T-helper 1 cell treated with Interleukin-12 subunit alpha and Interleukin-12 subunit beta and Interleukin-4 antibody, amounts not matched to agents 30 μg/mL and 1 μg/mL, for 36 hours (primary cell): ENCODE results near the gene IP6K3.

Experiments used
- H3K27ac Mint-ChIP-seq: one replicate; pipeline ENCODE4 v1.8.0; 2021; ENCODE audit warnings: mild to moderate bottlenecking, mixed read lengths
- H3K27me3 Mint-ChIP-seq: one replicate; pipeline ENCODE4 v1.8.0; 2021; ENCODE audit warnings: low read depth, mixed read lengths
- H3K36me3 Mint-ChIP-seq: one replicate; pipeline ENCODE4 v1.8.0; 2021; ENCODE audit warnings: low read depth, mixed read lengths
- H3K4me1 Mint-ChIP-seq: one replicate; pipeline ENCODE4 v1.8.0; 2021; ENCODE audit warnings: low read depth, mixed read lengths
- H3K4me3 Mint-ChIP-seq: one replicate; pipeline ENCODE4 v1.8.0; 2021; ENCODE audit warnings: mild to moderate bottlenecking, moderate library complexity, mixed read lengths
- H3K9me3 Mint-ChIP-seq: one replicate; pipeline ENCODE4 v1.8.0; 2021; ENCODE audit warnings: mixed read lengths

Gene IP6K3

DNA sequence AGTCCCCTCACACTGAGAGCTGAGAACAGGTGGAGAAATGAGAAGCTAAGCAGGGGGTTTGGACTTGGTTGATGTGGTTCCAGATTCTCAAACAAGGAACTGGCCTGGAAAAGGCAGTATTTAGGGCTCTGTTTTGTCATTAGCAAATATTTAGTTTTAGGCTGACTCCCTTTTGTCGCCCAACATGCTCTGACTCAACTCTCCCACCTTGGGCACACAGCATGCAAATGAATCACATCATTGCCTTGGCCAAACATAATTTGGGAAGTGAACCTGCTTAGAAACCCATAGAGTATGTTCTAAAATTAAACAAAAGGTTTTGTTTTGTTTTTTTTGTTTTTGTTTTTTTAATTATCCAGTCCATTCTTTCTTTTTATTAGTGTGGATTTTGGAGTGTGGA is 25.7 kb downstream of the IP6K3 start:
- Mint-ChIP-seq H3K4me1 (peaks cover 9% of the 10 kb centered on the region), H3K4me3 (no peak overlapping the region), H3K27me3 (peaks cover 34% of the 10 kb centered on the region), H3K36me3 (no peaks in the 10 kb centered on the region), H3K27ac (no peak overlapping the region), H3K9me3 (no peaks in the 10 kb centered on the region)

DNA sequence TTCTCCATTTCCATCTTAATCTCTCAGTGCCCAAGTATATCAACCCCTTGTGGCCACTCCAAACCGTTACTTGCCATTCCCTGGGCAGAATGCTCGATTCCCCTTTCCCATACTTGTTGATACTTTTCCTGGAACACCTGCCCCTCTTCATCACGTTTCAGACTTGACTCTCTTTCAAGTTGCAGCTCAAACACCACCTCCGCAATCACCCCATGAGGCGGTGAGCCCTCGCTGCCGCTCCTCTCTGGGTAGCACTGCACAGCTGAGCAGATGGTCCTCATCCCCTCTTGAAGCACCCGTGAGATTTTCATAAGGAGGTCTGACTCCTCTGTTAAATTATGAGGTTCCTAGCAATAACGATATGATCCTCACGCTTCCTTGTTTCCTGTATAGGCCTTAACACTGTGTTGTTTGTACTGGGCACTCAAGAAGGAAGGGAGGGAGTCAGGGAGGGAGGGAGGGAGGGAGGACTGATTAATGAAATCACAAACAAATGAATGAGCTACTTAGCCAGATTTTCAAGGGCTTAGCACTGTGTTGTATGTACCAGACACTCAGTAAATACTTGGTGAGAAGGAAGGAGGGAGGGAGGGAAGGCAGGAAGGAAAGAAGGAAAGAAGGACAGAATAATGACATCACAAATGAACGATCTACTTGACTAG is 27.2 kb downstream of the IP6K3 start:
- peaks cover 30% of the 10 kb centered on the region for H3K27me3 Mint-ChIP-seq
- no peak overlapping the region for H3K27ac Mint-ChIP-seq
- H3K4me1 Mint-ChIP-seq: peaks cover 6% of the 10 kb centered on the region
- no peaks in the 10 kb centered on the region for H3K36me3 Mint-ChIP-seq
- H3K9me3 Mint-ChIP-seq: no peaks in the 10 kb centered on the region
- no peak overlapping the region for H3K4me3 Mint-ChIP-seq

- Mint-ChIP-seq H3K9me3 (no peaks in the 10 kb centered on the region), H3K4me3 (no peak overlapping the region), H3K27me3 (peaks cover 25% of the 10 kb centered on the region)
These were observed 28.0 kb downstream of the IP6K3 start for GRCh38 chr6:33718713-33719112.

DNA sequence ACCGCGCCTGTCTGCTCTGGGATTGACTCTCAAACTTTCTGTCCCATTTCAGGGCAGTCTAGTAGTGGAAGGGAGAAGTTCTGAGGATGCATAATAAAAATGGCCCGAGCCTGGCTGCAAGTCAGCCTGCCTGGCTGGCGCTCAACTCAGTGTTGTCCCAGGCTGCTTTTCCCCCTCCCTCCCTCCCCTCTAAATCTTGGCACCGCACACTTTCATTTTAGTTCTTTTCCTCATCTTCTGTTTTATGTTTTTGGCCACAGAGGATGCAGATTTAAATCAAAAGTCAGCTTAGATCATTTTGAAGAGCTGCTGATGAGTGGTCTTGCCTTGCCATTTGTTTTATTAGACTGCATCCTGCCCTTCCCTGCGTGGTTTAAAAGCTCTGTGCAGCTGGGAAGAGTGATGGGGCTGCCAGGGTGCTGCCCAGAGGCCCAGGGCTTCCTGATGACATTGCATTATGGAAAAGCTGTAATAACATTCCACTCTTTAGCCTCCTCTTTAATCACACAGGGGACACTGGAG is 28.7 kb downstream of the IP6K3 start:
- Mint-ChIP-seq H3K27ac (no peak overlapping the region), H3K27me3 (peaks cover 19% of the 10 kb centered on the region), H3K4me1 (no peaks in the 10 kb centered on the region), H3K9me3 (no peaks in the 10 kb centered on the region), H3K4me3 (no peak overlapping the region), H3K36me3 (no peaks in the 10 kb centered on the region)

More at GRCh38 chr6:33718713-33719112, 28.0 kb downstream of the IP6K3 start:
- no peaks in the 10 kb centered on the region for H3K36me3 Mint-ChIP-seq
- no peak overlapping the region for H3K27ac Mint-ChIP-seq
- peaks cover 2% of the 10 kb centered on the region for H3K4me1 Mint-ChIP-seq

DNA sequence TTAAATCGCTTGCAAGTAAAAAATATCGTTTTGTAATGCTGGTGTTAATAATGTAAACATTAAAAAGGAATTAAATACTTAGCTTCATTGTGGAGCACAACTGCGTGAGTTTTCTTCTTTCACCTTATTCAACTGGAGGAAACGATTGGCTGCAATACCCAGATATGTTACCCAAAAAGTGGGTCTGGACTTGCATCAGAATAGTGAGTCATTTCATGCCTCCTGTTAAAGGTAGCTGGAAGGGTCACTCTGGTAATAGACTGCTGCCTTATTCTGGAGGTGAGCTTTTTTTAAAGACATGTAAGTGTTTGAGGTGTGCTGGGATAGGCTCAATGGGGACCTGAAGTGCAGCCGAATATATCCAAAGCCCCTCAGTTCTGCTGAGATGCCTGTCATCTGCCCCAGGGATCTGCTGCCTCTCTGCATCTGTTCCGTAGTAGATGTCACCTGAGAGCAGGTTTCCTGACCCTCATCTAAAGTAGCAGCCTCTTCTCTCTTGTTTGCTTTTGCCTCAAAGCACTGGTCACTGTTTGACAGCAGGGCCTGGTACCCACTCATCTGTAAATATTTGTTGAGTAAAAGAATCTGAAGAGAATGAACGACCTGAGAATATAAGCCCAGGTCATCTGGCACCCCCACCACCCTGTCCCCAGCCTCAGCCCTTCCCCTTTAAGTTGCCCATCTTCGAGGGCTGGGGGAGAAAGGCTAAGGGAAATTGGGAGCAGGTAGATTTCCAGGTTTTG is 29.6 kb downstream of the IP6K3 start:
- Mint-ChIP-seq H3K4me3 (no peak overlapping the region), H3K27ac (no peak overlapping the region), H3K9me3 (no peaks in the 10 kb centered on the region), H3K27me3 (peaks cover 9% of the 10 kb centered on the region), H3K4me1 (peaks cover under 1% of the 10 kb centered on the region), H3K36me3 (no peaks in the 10 kb centered on the region)

GRCh38 chr6:33716379-33716778 is 30.3 kb downstream of the IP6K3 start:
- Mint-ChIP-seq H3K36me3 (no peaks in the 10 kb centered on the region), H3K4me3 (no peak overlapping the region), H3K27ac (no peak overlapping the region), H3K27me3 (peaks cover 3% of the 10 kb centered on the region), H3K9me3 (no peaks in the 10 kb centered on the region), H3K4me1 (peaks cover 2% of the 10 kb centered on the region)

DNA sequence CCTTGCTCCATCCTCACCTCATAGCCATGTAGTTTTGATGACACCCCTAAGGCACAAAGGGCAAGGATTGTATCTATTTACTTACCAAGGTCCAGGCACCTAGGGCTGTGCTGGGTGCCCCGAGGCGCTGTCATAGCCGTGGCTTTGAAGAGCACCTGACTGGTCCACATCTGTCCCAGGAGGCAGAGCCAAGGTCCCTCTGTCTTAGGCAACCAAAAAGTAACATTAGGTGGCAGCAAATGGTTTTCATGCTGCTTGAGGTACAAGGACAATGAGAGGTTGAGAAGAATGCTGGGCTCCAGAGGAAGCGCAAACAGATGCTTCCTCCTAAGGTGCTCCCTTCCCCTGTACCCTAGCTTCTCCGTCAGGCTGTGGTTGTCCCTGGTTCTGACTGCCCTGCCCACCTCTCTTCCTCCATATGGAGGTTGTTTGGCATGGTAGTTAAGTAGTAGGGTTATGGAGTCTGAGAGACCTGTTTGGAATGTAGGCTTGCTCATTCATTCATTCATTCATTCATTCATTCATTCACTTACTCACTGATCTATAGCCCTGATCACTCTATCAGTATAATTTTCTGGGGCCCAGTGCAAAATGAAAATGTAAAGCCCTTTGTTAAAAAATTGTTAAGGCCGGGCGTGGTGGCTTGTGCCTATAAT is 32.2 kb downstream of the IP6K3 start:
- Mint-ChIP-seq H3K4me1 (peaks cover 14% of the 10 kb centered on the region), H3K27ac (no peak overlapping the region), H3K36me3 (peaks cover 7% of the 10 kb centered on the region), H3K27me3 (peaks cover 3% of the 10 kb centered on the region), H3K9me3 (no peaks in the 10 kb centered on the region), H3K4me3 (no peak overlapping the region)

DNA sequence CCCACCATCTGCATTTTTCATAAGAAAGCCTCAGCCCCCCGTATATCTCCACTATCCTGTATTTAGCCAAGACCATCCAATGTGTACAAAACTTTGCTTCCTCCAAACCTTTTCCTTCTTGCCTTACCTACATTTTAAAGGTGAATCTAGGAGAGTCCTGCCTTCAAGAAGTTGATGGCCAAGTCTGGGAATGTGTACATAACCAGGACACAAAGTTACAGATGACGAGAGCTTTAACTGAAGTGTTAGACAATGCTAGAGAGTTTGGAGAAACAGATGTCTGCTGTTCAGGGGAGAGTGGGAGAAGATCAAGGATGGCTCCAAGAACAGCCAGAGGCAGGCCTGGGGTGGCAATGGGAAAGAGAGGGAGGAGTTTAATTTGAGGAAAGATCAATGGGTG is 32.9 kb downstream of the IP6K3 start:
- H3K9me3 Mint-ChIP-seq: no peaks in the 10 kb centered on the region
- peaks cover 10% of the 10 kb centered on the region for H3K36me3 Mint-ChIP-seq
- H3K27me3 Mint-ChIP-seq: peaks cover 3% of the 10 kb centered on the region
- no peak overlapping the region for H3K27ac Mint-ChIP-seq
- H3K4me1 Mint-ChIP-seq: peaks cover 17% of the 10 kb centered on the region
- H3K4me3 Mint-ChIP-seq: no peak overlapping the region

DNA sequence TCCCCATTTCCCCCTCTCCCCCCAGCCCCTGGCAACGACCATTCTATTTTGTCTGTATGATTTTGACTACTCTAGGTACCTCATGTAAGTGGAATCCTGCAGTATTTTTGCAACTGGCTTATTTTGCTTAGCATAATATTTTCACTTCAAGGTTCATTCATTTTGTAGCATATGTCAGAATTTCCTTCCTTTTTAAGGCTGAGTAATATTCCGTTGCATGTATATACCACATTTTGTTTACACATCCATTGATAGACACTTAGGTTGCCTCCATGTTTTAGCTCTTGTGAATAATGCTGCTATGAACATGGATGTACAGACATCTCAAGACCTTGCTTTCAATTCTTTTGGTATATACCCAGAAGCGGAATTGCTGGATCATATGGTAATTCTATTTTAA is 33.8 kb downstream of the IP6K3 start:
- peaks cover 22% of the 10 kb centered on the region for H3K4me1 Mint-ChIP-seq
- H3K27ac Mint-ChIP-seq: no peak overlapping the region
- H3K27me3 Mint-ChIP-seq: peaks cover 3% of the 10 kb centered on the region
- peaks cover 15% of the 10 kb centered on the region for H3K36me3 Mint-ChIP-seq
- H3K4me3 Mint-ChIP-seq: no peak overlapping the region
- no peaks in the 10 kb centered on the region for H3K9me3 Mint-ChIP-seq

- Mint-ChIP-seq H3K4me1 (peaks cover 26% of the 10 kb centered on the region), H3K4me3 (peak within 1 kb of the TSS; percentile 97), H3K36me3 (peaks cover 16% of the 10 kb centered on the region), H3K9me3 (no peaks in the 10 kb centered on the region), H3K27ac (peak within 1 kb of the TSS; percentile 98), H3K27me3 (peaks cover 3% of the 10 kb centered on the region)
These were observed 35.3 kb downstream of the IP6K3 start, which contains the start of gene UQCC2 for GRCh38 chr6:33711140-33712129. TSS of gene UQCC2 (minus strand) at chr6:33711700. CDS start at chr6:33711686, 14 bp downstream.

DNA sequence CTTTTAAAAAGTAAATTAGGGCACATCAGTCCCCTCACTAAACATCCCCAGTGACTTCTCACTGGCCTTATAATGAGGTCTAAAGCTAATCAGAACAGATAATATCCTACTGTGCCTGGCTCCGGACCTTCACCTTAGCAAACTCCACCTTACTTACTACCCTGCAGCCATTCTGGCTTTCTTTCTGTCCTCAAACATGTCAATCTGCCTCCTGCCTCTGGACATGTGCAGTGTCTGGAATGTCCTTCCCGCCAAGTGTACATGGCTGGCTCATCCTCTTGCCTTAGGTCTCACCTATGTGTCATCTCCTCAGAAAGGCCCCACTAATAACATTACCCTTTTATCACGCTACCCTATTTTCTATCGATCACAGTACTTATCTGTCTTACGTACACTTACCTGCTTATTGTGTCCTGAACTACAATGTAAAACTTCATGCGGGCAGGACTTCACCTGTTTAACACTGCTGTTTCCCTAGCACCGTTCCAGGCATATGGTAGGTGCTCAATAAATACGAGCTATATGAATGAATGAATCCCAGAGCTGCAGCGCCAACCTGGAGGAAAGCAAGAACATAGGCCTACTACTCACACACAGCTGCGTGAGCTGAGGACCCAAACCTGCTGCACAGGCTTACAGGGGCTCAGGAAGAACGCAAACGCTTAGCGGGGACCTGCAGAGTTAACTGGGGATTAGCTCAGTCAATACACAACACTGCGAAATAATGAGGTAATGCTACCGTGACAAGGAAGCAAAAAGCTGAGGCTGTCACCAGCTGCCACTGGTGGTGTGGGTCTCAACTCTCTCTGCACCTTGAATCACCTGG is 36.2 kb downstream of the IP6K3 start:
- Mint-ChIP-seq H3K4me3 (peak overlapping the region; percentile 97), H3K27me3 (peaks cover 3% of the 10 kb centered on the region), H3K36me3 (peaks cover 16% of the 10 kb centered on the region), H3K27ac (peak overlapping the region; percentile 98), H3K4me1 (peaks cover 31% of the 10 kb centered on the region), H3K9me3 (no peaks in the 10 kb centered on the region)

DNA sequence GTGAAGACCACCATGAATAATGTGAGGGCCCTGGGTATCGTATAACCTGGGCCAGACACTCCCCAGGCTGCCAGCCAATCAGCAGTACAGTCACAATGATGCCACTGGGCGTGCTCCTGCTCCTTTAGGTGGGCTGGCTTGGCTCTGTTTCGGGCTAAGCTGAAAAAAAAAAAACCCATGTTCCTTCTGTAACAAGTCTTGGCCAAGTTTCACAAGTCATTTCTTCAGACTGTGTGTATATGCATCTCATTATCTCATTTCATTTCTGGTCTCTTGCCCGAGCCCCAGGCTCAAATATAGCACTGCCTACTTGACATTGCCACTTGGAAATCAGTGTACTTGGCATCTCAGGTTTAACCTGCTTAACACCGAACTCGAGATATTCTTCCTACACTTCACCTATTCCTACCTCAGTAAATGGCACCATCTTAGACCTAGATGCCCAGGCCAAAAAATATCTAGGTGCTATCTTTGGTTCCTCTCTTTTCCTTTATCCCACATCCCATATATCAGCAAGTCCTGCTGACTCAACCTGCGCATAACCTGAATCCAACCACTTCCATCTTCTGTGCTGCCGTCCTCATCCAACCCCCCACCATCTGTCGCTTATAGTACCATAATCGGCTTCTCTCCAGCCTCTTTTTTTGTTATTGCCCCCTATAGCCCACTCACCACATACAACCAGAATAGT is 37.0 kb downstream of the IP6K3 start:
- Mint-ChIP-seq H3K9me3 (no peaks in the 10 kb centered on the region), H3K27ac (peak overlapping the region; percentile 5), H3K36me3 (peaks cover 16% of the 10 kb centered on the region), H3K4me3 (no peak overlapping the region), H3K4me1 (peaks cover 31% of the 10 kb centered on the region), H3K27me3 (peaks cover 3% of the 10 kb centered on the region)
